ENCODE data around the gene IRF2. TPM values are rescaled to one million over a fixed set of nuclear protein-coding genes. Genes with fewer than 3 reads are reported as not detected.

The IRF2 gene
- total RNA-seq, 1 donor from 2014 or later: 21.8 TPM

DNA sequence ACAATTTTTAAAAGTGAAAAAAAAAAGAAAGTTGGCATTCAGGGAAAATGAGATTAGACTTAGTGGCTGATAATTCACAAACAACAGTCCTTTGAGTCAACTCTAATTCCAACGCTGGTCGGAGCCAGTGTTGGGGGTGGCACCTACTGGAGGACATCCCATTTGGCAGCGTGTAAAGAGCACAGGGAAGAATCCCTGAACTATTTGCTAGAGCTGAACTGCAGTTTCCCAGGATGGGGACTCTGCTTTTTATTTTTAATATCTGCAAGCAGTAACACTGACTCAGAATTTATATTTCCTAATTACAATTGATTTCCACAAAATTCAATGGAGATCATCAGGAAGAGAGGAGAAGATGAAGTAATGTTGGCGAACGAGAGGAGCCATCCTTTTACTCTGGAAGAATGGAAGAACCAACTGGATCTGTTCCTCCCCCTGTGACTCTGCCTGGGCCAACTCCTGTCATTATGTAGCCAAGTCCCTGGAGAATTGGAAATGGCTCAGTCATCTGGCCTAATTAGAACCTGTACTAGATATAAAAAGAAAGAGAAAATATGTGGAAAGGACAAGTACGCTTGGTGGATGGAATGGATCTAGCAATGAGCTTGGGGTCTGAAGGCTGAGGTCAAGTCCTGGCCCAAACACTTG is 76.7 kb downstream of the IRF2 start:
- TF ChIP-seq, protein P1, sequence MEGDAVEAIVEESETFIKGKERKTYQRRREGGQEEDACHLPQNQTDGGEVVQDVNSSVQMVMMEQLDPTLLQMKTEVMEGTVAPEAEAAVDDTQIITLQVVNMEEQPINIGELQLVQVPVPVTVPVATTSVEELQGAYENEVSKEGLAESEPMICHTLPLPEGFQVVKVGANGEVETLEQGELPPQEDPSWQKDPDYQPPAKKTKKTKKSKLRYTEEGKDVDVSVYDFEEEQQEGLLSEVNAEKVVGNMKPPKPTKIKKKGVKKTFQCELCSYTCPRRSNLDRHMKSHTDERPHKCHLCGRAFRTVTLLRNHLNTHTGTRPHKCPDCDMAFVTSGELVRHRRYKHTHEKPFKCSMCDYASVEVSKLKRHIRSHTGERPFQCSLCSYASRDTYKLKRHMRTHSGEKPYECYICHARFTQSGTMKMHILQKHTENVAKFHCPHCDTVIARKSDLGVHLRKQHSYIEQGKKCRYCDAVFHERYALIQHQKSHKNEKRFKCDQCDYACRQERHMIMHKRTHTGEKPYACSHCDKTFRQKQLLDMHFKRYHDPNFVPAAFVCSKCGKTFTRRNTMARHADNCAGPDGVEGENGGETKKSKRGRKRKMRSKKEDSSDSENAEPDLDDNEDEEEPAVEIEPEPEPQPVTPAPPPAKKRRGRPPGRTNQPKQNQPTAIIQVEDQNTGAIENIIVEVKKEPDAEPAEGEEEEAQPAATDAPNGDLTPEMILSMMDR (IDR thresholded peaks at IDR 0.05): no peak
- Mint-ChIP-seq H3K4me3 (ENCODE audit: unreplicated experiment) (no peak overlapping the region), H3K4me1 (ENCODE audit: unreplicated experiment) (peaks cover 33% of the 10 kb centered on the region), H3K36me3 (ENCODE audit: unreplicated experiment) (peaks cover 62% of the 10 kb centered on the region), H3K9me3 (ENCODE audit: unreplicated experiment) (peaks cover 4% of the 10 kb centered on the region), H3K27me3 (ENCODE audit: unreplicated experiment) (no peaks in the 10 kb centered on the region), H3K27ac (ENCODE audit: unreplicated experiment) (peak overlapping the region; percentile 18)
- DNase-seq (ENCODE audit: extremely low spot score, unreplicated experiment): no peak

DNA sequence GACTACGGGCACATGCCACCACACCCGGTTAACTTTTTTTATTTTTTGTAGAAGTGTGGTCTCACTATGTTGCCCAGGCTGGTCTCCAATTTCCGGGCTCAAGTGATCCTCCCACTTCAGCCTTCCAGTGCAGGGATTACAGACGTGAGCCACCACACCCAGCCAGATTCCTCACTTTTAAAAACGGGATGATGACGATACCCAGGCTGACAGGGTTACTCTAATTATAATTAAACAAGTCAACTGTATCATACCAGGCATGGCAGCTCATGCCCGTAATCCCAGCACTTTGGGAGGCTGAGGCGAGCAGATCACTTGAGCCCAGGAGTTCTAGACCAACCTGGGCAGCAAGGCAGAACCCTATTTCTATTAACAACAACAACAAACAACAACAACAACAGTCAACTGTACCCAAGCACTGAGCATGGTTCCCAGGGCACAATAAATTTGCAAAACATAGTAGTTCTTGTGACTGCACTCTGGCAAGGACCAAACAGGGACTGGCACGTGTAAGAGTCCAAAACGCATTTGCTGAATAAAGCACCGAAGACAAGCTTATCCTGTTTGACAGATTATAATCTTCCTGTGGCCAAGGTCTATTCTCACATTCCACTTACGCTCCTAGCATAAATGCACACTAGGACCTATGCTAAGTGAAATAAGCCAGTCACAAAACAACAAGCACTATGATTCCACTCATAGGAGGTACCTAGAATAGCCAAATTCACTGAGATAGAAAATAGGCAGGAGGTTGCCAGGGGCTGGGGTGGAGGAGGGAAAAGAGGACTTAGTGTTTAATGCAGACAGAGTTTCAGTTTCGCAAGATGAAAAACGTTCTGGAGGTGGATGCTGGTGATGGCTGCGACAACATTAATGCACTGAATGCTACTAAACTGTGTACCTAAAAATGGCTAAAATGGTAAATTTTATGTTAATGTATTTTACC is 77.5 kb downstream of the IRF2 start:
- peaks cover 4% of the 10 kb centered on the region for H3K9me3 Mint-ChIP-seq (ENCODE audit: unreplicated experiment)
- no peaks in the 10 kb centered on the region for H3K27me3 Mint-ChIP-seq (ENCODE audit: unreplicated experiment)
- peaks cover 64% of the 10 kb centered on the region for H3K36me3 Mint-ChIP-seq (ENCODE audit: unreplicated experiment)
- H3K27ac Mint-ChIP-seq (ENCODE audit: unreplicated experiment): no peak overlapping the region
- TF ChIP-seq, protein P1 (IDR thresholded peaks at IDR 0.05): no peak
- DNase-seq (ENCODE audit: extremely low spot score, unreplicated experiment): no peak
- peaks cover 30% of the 10 kb centered on the region for H3K4me1 Mint-ChIP-seq (ENCODE audit: unreplicated experiment)
- no peak overlapping the region for H3K4me3 Mint-ChIP-seq (ENCODE audit: unreplicated experiment)

DNA sequence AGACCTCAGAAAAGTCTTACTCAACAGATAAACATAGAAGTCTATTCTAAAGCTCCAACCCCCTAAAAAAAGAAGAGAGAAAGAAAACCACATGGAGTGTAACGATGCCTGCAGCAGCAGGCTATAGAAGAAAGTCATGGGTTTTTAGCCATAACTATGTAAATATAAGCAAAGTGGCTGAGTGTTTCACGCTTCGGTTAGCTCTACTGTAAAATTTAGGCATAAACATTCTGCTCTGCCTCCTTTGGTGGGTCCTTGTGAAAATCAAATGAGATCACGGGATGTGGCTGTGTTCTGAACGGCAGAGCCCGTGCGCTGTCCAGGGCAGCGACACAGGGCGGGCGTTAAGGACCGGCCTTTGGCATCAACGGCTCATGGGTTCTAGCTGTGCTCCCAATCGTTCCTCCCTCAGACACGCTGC is 78.4 kb downstream of the IRF2 start:
- no peaks in the 10 kb centered on the region for H3K27me3 Mint-ChIP-seq (ENCODE audit: unreplicated experiment)

DNA sequence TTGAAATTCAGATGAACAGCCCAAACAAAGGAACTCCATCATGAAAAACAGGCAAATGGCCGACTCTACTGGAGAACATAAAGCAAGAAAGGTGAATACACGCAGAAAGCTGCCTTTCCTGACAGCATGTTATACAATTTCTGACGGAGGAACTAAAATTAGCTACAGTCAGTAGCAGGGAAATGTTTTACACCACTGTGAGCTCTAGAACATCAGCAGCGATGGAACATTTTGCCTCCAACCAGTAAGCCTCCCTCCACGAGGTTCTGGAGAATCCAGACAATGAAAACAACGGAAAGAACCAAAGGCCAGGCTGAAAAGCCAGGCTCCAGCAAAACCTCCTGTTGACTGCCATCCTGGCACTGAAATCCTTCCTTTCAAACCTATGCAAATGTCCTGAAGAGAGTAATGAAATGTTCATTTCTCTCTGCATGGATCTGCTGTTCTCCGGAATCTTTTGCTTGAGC is 78.9 kb downstream of the IRF2 start:
- TF ChIP-seq, protein P1 (IDR thresholded peaks at IDR 0.05): no peak
- no peak overlapping the region for H3K4me3 Mint-ChIP-seq (ENCODE audit: unreplicated experiment)
- H3K4me1 Mint-ChIP-seq (ENCODE audit: unreplicated experiment): peaks cover 17% of the 10 kb centered on the region
- no peaks in the 10 kb centered on the region for H3K27me3 Mint-ChIP-seq (ENCODE audit: unreplicated experiment)
- DNase-seq (ENCODE audit: extremely low spot score, unreplicated experiment): no peak
- H3K9me3 Mint-ChIP-seq (ENCODE audit: unreplicated experiment): peaks cover 4% of the 10 kb centered on the region
- H3K36me3 Mint-ChIP-seq (ENCODE audit: unreplicated experiment): peaks cover 72% of the 10 kb centered on the region
- no peak overlapping the region for H3K27ac Mint-ChIP-seq (ENCODE audit: unreplicated experiment)

More for the DNA sequence above, 78.4 kb downstream of the IRF2 start:
- peaks cover 72% of the 10 kb centered on the region for H3K36me3 Mint-ChIP-seq (ENCODE audit: unreplicated experiment)
- peaks cover 22% of the 10 kb centered on the region for H3K4me1 Mint-ChIP-seq (ENCODE audit: unreplicated experiment)
- peaks cover 4% of the 10 kb centered on the region for H3K9me3 Mint-ChIP-seq (ENCODE audit: unreplicated experiment)
- no peak for DNase-seq (ENCODE audit: extremely low spot score, unreplicated experiment)
- H3K4me3 Mint-ChIP-seq (ENCODE audit: unreplicated experiment): no peak overlapping the region
- H3K27ac Mint-ChIP-seq (ENCODE audit: unreplicated experiment): no peak overlapping the region
- TF ChIP-seq, protein P1 (IDR thresholded peaks at IDR 0.05): no peak

Data from osteocyte (in vitro differentiated cells).